ENCODE results near the gene EEA1.

The EEA1 gene

GRCh38 chr12:92898755-92899154 is 30.3 kb downstream of the EEA1 start:
- Histone ChIP-seq H3K4me1 (ENCODE audit: control insufficient read depth, insufficient read depth, low read length) (no peaks in the 10 kb centered on the region), H3K9me3 (ENCODE audit: control insufficient read depth, insufficient read depth, low read depth, low read length) (no peaks in the 10 kb centered on the region), H3K36me3 (ENCODE audit: control insufficient read depth in 2 of 2, insufficient read depth in 1 of 2, low read length in 2 of 2) (no peaks in the 10 kb centered on the region; a peak in 1 of 3 replicates), H3K27ac (ENCODE audit: extremely low read depth, low read depth, low read length) (no peak overlapping the region), H3K4me3 (ENCODE audit: low read depth, low read length) (no peak overlapping the region)
- ChIA-PET CTCF (no interaction called here), POLR2A (interaction anchor here (1.2 kb wide), 1 partner anchor 30 kb away, joined by 9 read pairs; the partner anchor contains the start of gene EEA1)
- no peak for TF ChIP-seq ZNF274 (IDR thresholded peaks at IDR 0.05; ENCODE audit: low read length)
- no peak for TF ChIP-seq ZNF274 (tag by site-specific recombination; IDR thresholded peaks at IDR 0.05; ENCODE audit: borderline replicate concordance)
- TF ChIP-seq ZNF658 (tag by site-specific recombination; IDR thresholded peaks at IDR 0.05) = no peak
- TF ChIP-seq ZBTB26 (tag by site-specific recombination; optimal IDR thresholded peaks at IDR 0.05) = no peak
- TF ChIP-seq PBX3 (CRISPR knock-in tag; IDR thresholded peaks at IDR 0.05) = no peak
- no peak for TF ChIP-seq ZNF132 (tag by site-specific recombination; IDR thresholded peaks at IDR 0.05; ENCODE audit: borderline replicate concordance)
- no peak for TF ChIP-seq ZNF311 (tag by site-specific recombination; IDR thresholded peaks at IDR 0.05; ENCODE audit: borderline replicate concordance)
- TF ChIP-seq SP2 (tag by site-specific recombination; IDR thresholded peaks at IDR 0.05) = no peak
- TF ChIP-seq ZNF660 (tag by site-specific recombination; IDR thresholded peaks at IDR 0.05) = no peak
- no peak for TF ChIP-seq ZNF585B (tag by site-specific recombination; IDR thresholded peaks at IDR 0.05)
- TF ChIP-seq ZNF223 (tag by site-specific recombination; IDR thresholded peaks at IDR 0.05) = no peak
- TF ChIP-seq ZNF426 (tag by site-specific recombination; IDR thresholded peaks at IDR 0.05) = no peak
- no peak for TF ChIP-seq ZBTB7A (tag by site-specific recombination; IDR thresholded peaks at IDR 0.05; ENCODE audit: low read depth)
- no peak for TF ChIP-seq MYNN (tag by site-specific recombination; IDR thresholded peaks at IDR 0.05; ENCODE audit: borderline replicate concordance)
- no peak for TF ChIP-seq AEBP2 (tag by site-specific recombination; IDR thresholded peaks at IDR 0.05; ENCODE audit: borderline replicate concordance)
- TF ChIP-seq ZNF704 (tag by site-specific recombination; IDR thresholded peaks at IDR 0.05) = no peak
- no peak for TF ChIP-seq BCL6B (tag by site-specific recombination; IDR thresholded peaks at IDR 0.05)
- no peak for TF ChIP-seq CTCF (tag by site-specific recombination; IDR thresholded peaks at IDR 0.05)
- no peak for TF ChIP-seq ZNF133 (tag by site-specific recombination; IDR thresholded peaks at IDR 0.05)
- no peak for TF ChIP-seq ZBTB48 (tag by site-specific recombination; IDR thresholded peaks at IDR 0.05)

Measured in HEK293 (cell line).